ENCODE data around the gene SLC25A1.

The SLC25A1 gene

GRCh38 chr22:19224985-19225384 lies 46.4 kb upstream of the SLC25A1 start:
- H4K20me1 ChIP-seq (ENCODE audit: insufficient read depth): no peaks in the 10 kb centered on the region
- H3K4me3 ChIP-seq (IDR thresholded peaks at IDR 0.05; ENCODE audit: insufficient read depth, low read depth, low read length): no peak overlapping the region
- TF ChIP-seq CTCF (conservative IDR thresholded peaks at IDR 0.05; ENCODE audit: low read depth, low read length): no peak
- no peak overlapping the region for H2AFZ ChIP-seq (ENCODE audit: low read depth)
- H3K4me1 ChIP-seq (ENCODE audit: low read depth, poor library complexity, severe bottlenecking): no peaks in the 10 kb centered on the region
- no peaks in the 10 kb centered on the region for H3K27me3 ChIP-seq (ENCODE audit: insufficient read depth, low read depth)
- H3K4me2 ChIP-seq: no peak overlapping the region
- no peaks in the 10 kb centered on the region for H3K36me3 ChIP-seq (ENCODE audit: insufficient read depth)
- H3K27ac ChIP-seq: no peak overlapping the region
- no peaks in the 10 kb centered on the region for H3K79me2 ChIP-seq (ENCODE audit: insufficient read depth, low read depth)
- H3K9ac ChIP-seq: no peak overlapping the region

- no peak overlapping the region for H3K4me3 ChIP-seq (IDR thresholded peaks at IDR 0.05; ENCODE audit: insufficient read depth, low read depth, low read length)
- no peaks in the 10 kb centered on the region for H3K79me2 ChIP-seq (ENCODE audit: insufficient read depth, low read depth)
- no peak for TF ChIP-seq CTCF (conservative IDR thresholded peaks at IDR 0.05; ENCODE audit: low read depth, low read length)
- no peak overlapping the region for H3K4me2 ChIP-seq
- no peaks in the 10 kb centered on the region for H4K20me1 ChIP-seq (ENCODE audit: insufficient read depth)
- H3K36me3 ChIP-seq (ENCODE audit: insufficient read depth): no peaks in the 10 kb centered on the region
- H3K27me3 ChIP-seq (ENCODE audit: insufficient read depth, low read depth): no peaks in the 10 kb centered on the region
- H2AFZ ChIP-seq (ENCODE audit: low read depth): no peak overlapping the region
- H3K4me1 ChIP-seq (ENCODE audit: low read depth, poor library complexity, severe bottlenecking): no peaks in the 10 kb centered on the region
- H3K9ac ChIP-seq: no peak overlapping the region
- no peak overlapping the region for H3K27ac ChIP-seq
Observed at GRCh38 chr22:19224557-19224956, 46.0 kb upstream of the SLC25A1 start.

- no peak overlapping the region for H3K27ac ChIP-seq
- H3K4me3 ChIP-seq (IDR thresholded peaks at IDR 0.05; ENCODE audit: insufficient read depth, low read depth, low read length): no peak overlapping the region
- H3K27me3 ChIP-seq (ENCODE audit: insufficient read depth, low read depth): no peaks in the 10 kb centered on the region
- TF ChIP-seq CTCF (conservative IDR thresholded peaks at IDR 0.05; ENCODE audit: low read depth, low read length): no peak
- no peak overlapping the region for H3K4me2 ChIP-seq
- H2AFZ ChIP-seq (ENCODE audit: low read depth): no peak overlapping the region
- no peak overlapping the region for H3K9ac ChIP-seq
- H3K36me3 ChIP-seq (ENCODE audit: insufficient read depth): no peaks in the 10 kb centered on the region
- no peaks in the 10 kb centered on the region for H3K79me2 ChIP-seq (ENCODE audit: insufficient read depth, low read depth)
- H3K4me1 ChIP-seq (ENCODE audit: low read depth, poor library complexity, severe bottlenecking): no peaks in the 10 kb centered on the region
- H4K20me1 ChIP-seq (ENCODE audit: insufficient read depth): no peaks in the 10 kb centered on the region
Observed at GRCh38 chr22:19223617-19224016, 45.1 kb upstream of the SLC25A1 start.

- Histone ChIP-seq H2AFZ (ENCODE audit: low read depth) (no peak overlapping the region), H4K20me1 (ENCODE audit: insufficient read depth) (no peaks in the 10 kb centered on the region), H3K27ac (no peak overlapping the region), H3K4me2 (no peak overlapping the region), H3K36me3 (ENCODE audit: insufficient read depth) (no peaks in the 10 kb centered on the region), H3K4me1 (ENCODE audit: low read depth, poor library complexity, severe bottlenecking) (peaks cover 3% of the 10 kb centered on the region), H3K9ac (no peak overlapping the region), H3K27me3 (ENCODE audit: insufficient read depth, low read depth) (no peaks in the 10 kb centered on the region), H3K79me2 (ENCODE audit: insufficient read depth, low read depth) (no peaks in the 10 kb centered on the region), H3K4me3 (IDR thresholded peaks at IDR 0.05; ENCODE audit: insufficient read depth, low read depth, low read length) (no peak overlapping the region)
- no peak for TF ChIP-seq CTCF (conservative IDR thresholded peaks at IDR 0.05; ENCODE audit: low read depth, low read length)
Observed at GRCh38 chr22:19223110-19223509, 44.6 kb upstream of the SLC25A1 start.
